KMS-11 (cell line): ENCODE results near the gene ERVH48-1.
"Not testable (repeated sequence)": the region's sequence is repeated elsewhere in the genome, so short reads cannot be mapped to it uniquely, and the experiment has no call there.

Experiments used
- H2AFZ ChIP-seq: fragments of 200-600 bp; sonication (generic); 2 replicates; pipeline ENCODE4 v1.6.1; 2016; ENCODE audit warnings: antibody characterized with exemption, mixed run types, low read depth
- H3K27ac ChIP-seq: fragments of 200-600 bp; sonication (generic); 2 replicates; pipeline ENCODE4 v1.6.1; 2016; ENCODE audit warnings: mild to moderate bottlenecking, mixed run types
- H3K27me3 ChIP-seq: fragments of 200-600 bp; sonication (generic); 2 replicates; pipeline ENCODE4 v1.6.1; 2017; ENCODE audit warnings: mild to moderate bottlenecking, low read depth, mixed run types, moderate library complexity; ENCODE audit not compliant: insufficient read depth
- H3K36me3 ChIP-seq: fragments of 200-600 bp; sonication (generic); 2 replicates; pipeline ENCODE4 v1.6.1; 2017; ENCODE audit warnings: mild to moderate bottlenecking, mixed run types; ENCODE audit not compliant: insufficient read depth
- H3K4me1 ChIP-seq: fragments of 200-600 bp; sonication (generic); 2 replicates; pipeline ENCODE4 v1.6.1; 2016; ENCODE audit warnings: mild to moderate bottlenecking, low read depth, mixed run types; ENCODE audit not compliant: poor library complexity, severe bottlenecking
- H3K4me2 ChIP-seq: fragments of 200-600 bp; sonication (generic); 2 replicates; pipeline ENCODE4 v1.7.0; 2016; ENCODE audit warnings: mild to moderate bottlenecking, mixed run types
- H3K4me3 ChIP-seq: fragments of 200-600 bp; sonication (generic); IDR thresholded peaks from 2 replicates; pipeline ENCODE4 v1.6.1; 2017; ENCODE audit warnings: low read depth, low read length, mixed read lengths; ENCODE audit not compliant: insufficient read depth
- H3K79me2 ChIP-seq: fragments of 200-600 bp; sonication (generic); 2 replicates; pipeline ENCODE4 v1.6.1; 2016; ENCODE audit warnings: low read depth, mixed run types; ENCODE audit not compliant: insufficient read depth
- H3K9ac ChIP-seq: fragments of 200-600 bp; sonication (generic); 2 replicates; pipeline ENCODE4 v1.6.1; 2016; ENCODE audit warnings: mild to moderate bottlenecking, mixed run types
- H4K20me1 ChIP-seq: fragments of 200-600 bp; sonication (generic); 2 replicates; pipeline ENCODE4 v1.6.1; 2016; ENCODE audit warnings: mild to moderate bottlenecking, mixed run types; ENCODE audit not compliant: insufficient read depth
- CTCF ChIP-seq: fragments of 200-600 bp; sonication (generic); conservative IDR thresholded peaks from 2 replicates; pipeline ENCODE4 v1.6.1; 2017; ENCODE audit warnings: low read depth, mild to moderate bottlenecking, antibody characterized with exemption, low read length, moderate library complexity, mixed read lengths

The ERVH48-1 gene

DNA sequence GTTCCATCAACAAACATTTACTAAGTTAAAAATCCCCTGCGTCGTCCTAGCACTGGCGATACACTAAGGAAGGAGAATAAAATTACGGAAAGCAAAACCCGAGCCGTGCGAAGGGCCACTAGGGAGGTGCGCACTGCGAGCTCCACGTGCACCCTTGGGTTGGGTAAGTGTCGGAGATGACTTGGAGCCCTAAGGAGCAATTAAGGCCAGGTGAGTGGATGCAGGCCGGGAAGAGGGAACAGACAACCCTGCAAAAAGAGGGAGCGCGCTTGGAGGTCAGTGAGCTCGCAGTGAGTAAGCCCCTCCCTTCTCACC lies 46.8 kb downstream of the ERVH48-1 start:
- no peak overlapping the region for H3K4me3 ChIP-seq
- peaks cover 62% of the 10 kb centered on the region for H3K79me2 ChIP-seq
- no peaks in the 10 kb centered on the region; the same call in 1 of the 2 replicates for H4K20me1 ChIP-seq

GRCh38 chr21:42875811-42876210 lies 49.6 kb downstream of the ERVH48-1 start:
- Histone ChIP-seq H3K36me3 (peaks cover 24% of the 10 kb centered on the region), H3K79me2 (peaks cover 91% of the 10 kb centered on the region), H3K4me1 (peaks cover 12% of the 10 kb centered on the region)
- not testable (repeated sequence) for H3K9ac ChIP-seq, H4K20me1 ChIP-seq, H3K4me3 ChIP-seq, H3K27me3 ChIP-seq, H2AFZ ChIP-seq, H3K4me2 ChIP-seq, H3K27ac ChIP-seq

More for the DNA sequence above, 46.8 kb downstream of the ERVH48-1 start:
- Histone ChIP-seq H3K27me3 (no peaks in the 10 kb centered on the region), H3K27ac (peak overlapping the region; percentile 94), H3K4me1 (peaks cover 12% of the 10 kb centered on the region), H3K9ac (peak overlapping the region; percentile 99), H3K36me3 (peaks cover 12% of the 10 kb centered on the region; the same call in 1 of the 2 replicates), H2AFZ (peak overlapping the region; percentile 75), H3K4me2 (peak overlapping the region; percentile 82)
- TF ChIP-seq CTCF = no peak

- Histone ChIP-seq H2AFZ (no peak overlapping the region), H3K36me3 (peaks cover 37% of the 10 kb centered on the region), H3K9ac (no peak overlapping the region), H3K4me1 (peaks cover 7% of the 10 kb centered on the region), H3K4me3 (no peak overlapping the region), H3K79me2 (peaks cover 98% of the 10 kb centered on the region), H3K4me2 (no peak overlapping the region), H3K27ac (no peak overlapping the region), H4K20me1 (no peaks in the 10 kb centered on the region; the same call in 1 of the 2 replicates), H3K27me3 (no peaks in the 10 kb centered on the region)
- no peak for TF ChIP-seq CTCF
Observed at GRCh38 chr21:42873096-42873495, 52.3 kb downstream of the ERVH48-1 start.

GRCh38 chr21:42868196-42868595 lies 57.2 kb downstream of the ERVH48-1 start:
- peaks cover 36% of the 10 kb centered on the region; the same call in 1 of the 2 replicates for H4K20me1 ChIP-seq

More at GRCh38 chr21:42868196-42868595, 57.2 kb downstream of the ERVH48-1 start:
- no peak overlapping the region for H3K27ac ChIP-seq
- peaks cover 20% of the 10 kb centered on the region for H3K36me3 ChIP-seq
- TF ChIP-seq CTCF = no peak
- no peak overlapping the region for H3K4me3 ChIP-seq
- no peak overlapping the region for H2AFZ ChIP-seq
- H3K4me2 ChIP-seq = no peak overlapping the region
- H3K79me2 ChIP-seq = peaks cover 100% of the 10 kb centered on the region
- H3K27me3 ChIP-seq = no peaks in the 10 kb centered on the region
- no peak overlapping the region for H3K9ac ChIP-seq
- H3K4me1 ChIP-seq = no peaks in the 10 kb centered on the region
